Liver (tissue), 9 donors: ENCODE data around the gene TRIM33. TPM values are rescaled to one million over a fixed set of nuclear protein-coding genes. Genes with fewer than 3 reads are reported as not detected.

ENCODE experiments used
- DNase-seq: peaks from one replicate; pipeline ENCODE4 v3.0.0-alpha.2; 2017; ENCODE audit warnings: low spot score
- H3K27ac ChIP-seq, 2 donors: one replicate each; pipeline ENCODE4 v1.7.0; 2013; ENCODE audit warnings: inconsistent platforms in 2 of 2, low read length in 2 of 2, control low read depth in 1 of 2, low read depth in 1 of 2, mild to moderate bottlenecking in 1 of 2
- H3K27me3 ChIP-seq, 4 donors: one replicate each; pipeline versions ENCODE4 v1.6.1 to v1.7.0; 2013; ENCODE audit warnings: low read length in 3 of 4, inconsistent platforms in 1 of 4, mild to moderate bottlenecking in 1 of 4, moderate library complexity in 1 of 4; ENCODE audit not compliant: control insufficient read depth in 4 of 4, insufficient read depth in 4 of 4
- H3K36me3 ChIP-seq, 4 donors: one replicate each; pipeline versions ENCODE4 v1.6.1 to v1.7.0; 2013; ENCODE audit warnings: low read length in 3 of 4, mild to moderate bottlenecking in 3 of 4, low read depth in 1 of 4, moderate library complexity in 1 of 4; ENCODE audit not compliant: control insufficient read depth in 4 of 4, insufficient read depth in 3 of 4
- H3K4me1 ChIP-seq, 4 donors: one replicate each; pipeline versions ENCODE4 v1.6.1 to v1.7.0; 2013; ENCODE audit warnings: low read length in 3 of 4, mild to moderate bottlenecking in 3 of 4, moderate library complexity in 1 of 4; ENCODE audit not compliant: control insufficient read depth in 4 of 4, insufficient read depth in 4 of 4
- H3K4me3 ChIP-seq, 3 donors: one replicate each; pipeline versions ENCODE4 v1.6.1 to v1.7.0; 2013; ENCODE audit warnings: low read length in 3 of 3, control low read depth in 1 of 3, low read depth in 1 of 3, mild to moderate bottlenecking in 1 of 3
- H3K9ac ChIP-seq, 2 donors: one replicate each; pipeline ENCODE4 v1.7.0; 2013; ENCODE audit warnings: low read length in 2 of 2, mild to moderate bottlenecking in 2 of 2, moderate library complexity in 2 of 2, control low read depth in 1 of 2, low read depth in 1 of 2
- H3K9me3 ChIP-seq, 4 donors: one replicate each; pipeline versions ENCODE4 v1.6.1 to v1.7.0; 2013; ENCODE audit warnings: low read length in 3 of 4; ENCODE audit not compliant: control insufficient read depth in 4 of 4
- EGR1 ChIP-seq, 2 donors: IDR thresholded peaks; 2 replicates each; pipeline ENCODE4 v1.6.1; 2016 to 2018; ENCODE audit warnings: antibody characterized with exemption in 2 of 2, low read depth in 2 of 2
- FOXA1 ChIP-seq: IDR thresholded peaks from 2 replicates; pipeline ENCODE4 v1.6.1; 2016; ENCODE audit warnings: antibody characterized with exemption
- FOXA2 ChIP-seq: IDR thresholded peaks from 2 replicates; pipeline ENCODE4 v1.6.1; 2016; ENCODE audit warnings: antibody characterized with exemption
- GABPA ChIP-seq, 2 donors: IDR thresholded peaks in 1 of 2; conservative IDR thresholded peaks in 1 of 2; 2 replicates each; pipeline ENCODE4 v1.6.1; 2016; ENCODE audit warnings: antibody characterized with exemption in 2 of 2, mild to moderate bottlenecking in 1 of 2, moderate library complexity in 1 of 2
- HNF4A ChIP-seq, 2 donors: conservative IDR thresholded peaks; 2 replicates each; pipeline ENCODE4 v1.6.1; 2016; ENCODE audit warnings: antibody characterized with exemption in 2 of 2, mild to moderate bottlenecking in 2 of 2
- HNF4G ChIP-seq: IDR thresholded peaks from 2 replicates; pipeline ENCODE4 v1.6.1; 2016; ENCODE audit warnings: antibody characterized with exemption
- JUND ChIP-seq, 2 donors: IDR thresholded peaks; 2 replicates each; pipeline ENCODE4 v1.6.1; 2016; ENCODE audit warnings: antibody characterized with exemption in 2 of 2
- NR2F2 ChIP-seq: IDR thresholded peaks from 2 replicates; pipeline ENCODE4 v1.6.1; 2016; ENCODE audit warnings: antibody characterized with exemption
- RAD21 ChIP-seq, 2 donors: IDR thresholded peaks; 2 replicates each; pipeline ENCODE4 v1.6.1; 2016; ENCODE audit warnings: antibody characterized with exemption in 2 of 2, mild to moderate bottlenecking in 2 of 2
- RXRA ChIP-seq, 2 donors: IDR thresholded peaks; 2 replicates each; pipeline ENCODE4 v1.6.1; 2017 to 2018; ENCODE audit warnings: antibody characterized with exemption in 2 of 2, mild to moderate bottlenecking in 1 of 2
- SP1 ChIP-seq: IDR thresholded peaks from 2 replicates; pipeline ENCODE4 v1.6.1; 2018; ENCODE audit warnings: antibody characterized with exemption, mild to moderate bottlenecking
- TAF1 ChIP-seq: conservative IDR thresholded peaks from 2 replicates; pipeline ENCODE4 v1.6.1; 2016; ENCODE audit warnings: antibody characterized with exemption, mild to moderate bottlenecking
- YY1 ChIP-seq: IDR thresholded peaks from 2 replicates; pipeline ENCODE4 v1.6.1; 2016; ENCODE audit warnings: antibody characterized with exemption, mild to moderate bottlenecking
- WGBS: extraction: QIAGEN DNeasy Blood & Tissue Kit; methylation state at CpG from one replicate; pipeline ENCODE4 v1.1.7; 2013; 5-methylcytosine and 5-hydroxymethylcytosine counted together
- polyA plus RNA-seq, 2 donors: library from polyadenylated mRNA; stranded (reverse) in 1 of 2; unstranded in 1 of 2; fragments of 200-250 nt in 1 of 2; fragments of >200 nt in 1 of 2; fragmentation: Nextera tagmentation in 1 of 2; extraction: Ambion mirVana in 1 of 2; gene quantifications; one replicate each; pipeline versions ENCODE4 v1.2.1 to v1.2.3, GENCODE V29; 2013 to 2015
- total RNA-seq, 2 donors: library from RNA; depleted of rRNA; stranded (reverse); fragments of >200 nt; gene quantifications; one replicate each; pipeline ENCODE4 v1.2.3, GENCODE V29; 2014
- TF ChIP-seq, protein P1 (sequence below): IDR thresholded peaks from 2 replicates; pipeline ENCODE4 v1.6.1; 2016; ENCODE audit warnings: antibody characterized with exemption
- TF ChIP-seq, protein P2 (sequence below): IDR thresholded peaks from 2 replicates; pipeline ENCODE4 v1.6.1; 2016; ENCODE audit warnings: antibody characterized with exemption
- TF ChIP-seq, protein P3 (sequence below): IDR thresholded peaks from 2 replicates; pipeline ENCODE4 v1.6.1; 2016; ENCODE audit warnings: antibody characterized with exemption, mild to moderate bottlenecking
- TF ChIP-seq, protein P4 (sequence below): fragments of 150-350 bp; IDR thresholded peaks from 2 replicates; pipeline ENCODE4 v1.5.1; 2017; ENCODE audit warnings: improper control_type of control experiment, low read depth, low read length; ENCODE audit not compliant: missing input control
- TF ChIP-seq, protein P5 (sequence below): IDR thresholded peaks from 2 replicates; pipeline ENCODE4 v1.6.1; 2016; ENCODE audit warnings: antibody characterized with exemption
- donor health status: healthy.
- donor health status: healthy.
- donor health status: healthy.
- donor health status: healthy.
- donor health status: healthy.

The TRIM33 gene
- total and polyA plus RNA-seq, 4 donors = 4.5 to 30.5 (median 16.6) TPM

DNA sequence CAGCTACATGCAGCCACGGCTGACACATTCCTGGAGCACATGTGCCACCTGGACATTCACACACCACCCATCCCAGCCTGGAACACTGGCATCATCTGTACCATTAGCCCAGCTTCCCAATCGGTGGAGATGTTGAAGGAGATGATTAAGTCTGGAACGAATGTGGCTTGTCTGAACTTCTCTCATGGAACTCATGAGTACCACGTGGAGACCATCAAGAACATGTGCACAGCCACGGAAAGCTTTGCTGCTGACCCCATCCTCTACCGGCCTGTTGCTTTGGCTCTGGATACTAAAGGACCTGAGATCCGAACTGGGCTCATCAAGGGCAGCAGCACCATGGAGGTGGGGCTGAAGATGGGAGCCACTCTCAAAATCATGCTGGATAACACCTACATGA, 25.0 kb upstream of the TRIM33 start:
- no peaks in the 10 kb centered on the region for H3K27me3 ChIP-seq
- H3K9me3 ChIP-seq = no peaks in the 10 kb centered on the region
- no peaks in the 10 kb centered on the region for H3K36me3 ChIP-seq
- H3K9ac ChIP-seq = no peak overlapping the region
- TF ChIP-seq YY1 = no peak
- no peak for TF ChIP-seq RXRA (IDR thresholded peaks at IDR 0.05)
- TF ChIP-seq HNF4A (conservative IDR thresholded peaks at IDR 0.05) = no peak
- no peak for TF ChIP-seq RAD21 (IDR thresholded peaks at IDR 0.05)
- no peak for TF ChIP-seq FOXA2
- TF ChIP-seq, protein P1, sequence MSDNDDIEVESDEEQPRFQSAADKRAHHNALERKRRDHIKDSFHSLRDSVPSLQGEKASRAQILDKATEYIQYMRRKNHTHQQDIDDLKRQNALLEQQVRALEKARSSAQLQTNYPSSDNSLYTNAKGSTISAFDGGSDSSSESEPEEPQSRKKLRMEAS = no peak
- TF ChIP-seq FOXA1 = no peak
- no peak for TF ChIP-seq SP1
- no peak for TF ChIP-seq EGR1 (IDR thresholded peaks at IDR 0.05; ENCODE audit: low read depth in 2 of 2)
- no peak for TF ChIP-seq TAF1
- TF ChIP-seq GABPA (IDR thresholded peaks at IDR 0.05 in 1 of 2, conservative IDR thresholded peaks at IDR 0.05 in 1 of 2) = no peak
- no peak for TF ChIP-seq JUND (IDR thresholded peaks at IDR 0.05)
- no peak for TF ChIP-seq HNF4G
- no peak for TF ChIP-seq NR2F2
- TF ChIP-seq, protein P2, sequence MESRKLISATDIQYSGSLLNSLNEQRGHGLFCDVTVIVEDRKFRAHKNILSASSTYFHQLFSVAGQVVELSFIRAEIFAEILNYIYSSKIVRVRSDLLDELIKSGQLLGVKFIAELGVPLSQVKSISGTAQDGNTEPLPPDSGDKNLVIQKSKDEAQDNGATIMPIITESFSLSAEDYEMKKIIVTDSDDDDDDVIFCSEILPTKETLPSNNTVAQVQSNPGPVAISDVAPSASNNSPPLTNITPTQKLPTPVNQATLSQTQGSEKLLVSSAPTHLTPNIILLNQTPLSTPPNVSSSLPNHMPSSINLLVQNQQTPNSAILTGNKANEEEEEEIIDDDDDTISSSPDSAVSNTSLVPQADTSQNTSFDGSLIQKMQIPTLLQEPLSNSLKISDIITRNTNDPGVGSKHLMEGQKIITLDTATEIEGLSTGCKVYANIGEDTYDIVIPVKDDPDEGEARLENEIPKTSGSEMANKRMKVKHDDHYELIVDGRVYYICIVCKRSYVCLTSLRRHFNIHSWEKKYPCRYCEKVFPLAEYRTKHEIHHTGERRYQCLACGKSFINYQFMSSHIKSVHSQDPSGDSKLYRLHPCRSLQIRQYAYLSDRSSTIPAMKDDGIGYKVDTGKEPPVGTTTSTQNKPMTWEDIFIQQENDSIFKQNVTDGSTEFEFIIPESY = no peak
- TF ChIP-seq, protein P3, sequence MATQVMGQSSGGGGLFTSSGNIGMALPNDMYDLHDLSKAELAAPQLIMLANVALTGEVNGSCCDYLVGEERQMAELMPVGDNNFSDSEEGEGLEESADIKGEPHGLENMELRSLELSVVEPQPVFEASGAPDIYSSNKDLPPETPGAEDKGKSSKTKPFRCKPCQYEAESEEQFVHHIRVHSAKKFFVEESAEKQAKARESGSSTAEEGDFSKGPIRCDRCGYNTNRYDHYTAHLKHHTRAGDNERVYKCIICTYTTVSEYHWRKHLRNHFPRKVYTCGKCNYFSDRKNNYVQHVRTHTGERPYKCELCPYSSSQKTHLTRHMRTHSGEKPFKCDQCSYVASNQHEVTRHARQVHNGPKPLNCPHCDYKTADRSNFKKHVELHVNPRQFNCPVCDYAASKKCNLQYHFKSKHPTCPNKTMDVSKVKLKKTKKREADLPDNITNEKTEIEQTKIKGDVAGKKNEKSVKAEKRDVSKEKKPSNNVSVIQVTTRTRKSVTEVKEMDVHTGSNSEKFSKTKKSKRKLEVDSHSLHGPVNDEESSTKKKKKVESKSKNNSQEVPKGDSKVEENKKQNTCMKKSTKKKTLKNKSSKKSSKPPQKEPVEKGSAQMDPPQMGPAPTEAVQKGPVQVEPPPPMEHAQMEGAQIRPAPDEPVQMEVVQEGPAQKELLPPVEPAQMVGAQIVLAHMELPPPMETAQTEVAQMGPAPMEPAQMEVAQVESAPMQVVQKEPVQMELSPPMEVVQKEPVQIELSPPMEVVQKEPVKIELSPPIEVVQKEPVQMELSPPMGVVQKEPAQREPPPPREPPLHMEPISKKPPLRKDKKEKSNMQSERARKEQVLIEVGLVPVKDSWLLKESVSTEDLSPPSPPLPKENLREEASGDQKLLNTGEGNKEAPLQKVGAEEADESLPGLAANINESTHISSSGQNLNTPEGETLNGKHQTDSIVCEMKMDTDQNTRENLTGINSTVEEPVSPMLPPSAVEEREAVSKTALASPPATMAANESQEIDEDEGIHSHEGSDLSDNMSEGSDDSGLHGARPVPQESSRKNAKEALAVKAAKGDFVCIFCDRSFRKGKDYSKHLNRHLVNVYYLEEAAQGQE = no peak
- TF ChIP-seq, protein P4, sequence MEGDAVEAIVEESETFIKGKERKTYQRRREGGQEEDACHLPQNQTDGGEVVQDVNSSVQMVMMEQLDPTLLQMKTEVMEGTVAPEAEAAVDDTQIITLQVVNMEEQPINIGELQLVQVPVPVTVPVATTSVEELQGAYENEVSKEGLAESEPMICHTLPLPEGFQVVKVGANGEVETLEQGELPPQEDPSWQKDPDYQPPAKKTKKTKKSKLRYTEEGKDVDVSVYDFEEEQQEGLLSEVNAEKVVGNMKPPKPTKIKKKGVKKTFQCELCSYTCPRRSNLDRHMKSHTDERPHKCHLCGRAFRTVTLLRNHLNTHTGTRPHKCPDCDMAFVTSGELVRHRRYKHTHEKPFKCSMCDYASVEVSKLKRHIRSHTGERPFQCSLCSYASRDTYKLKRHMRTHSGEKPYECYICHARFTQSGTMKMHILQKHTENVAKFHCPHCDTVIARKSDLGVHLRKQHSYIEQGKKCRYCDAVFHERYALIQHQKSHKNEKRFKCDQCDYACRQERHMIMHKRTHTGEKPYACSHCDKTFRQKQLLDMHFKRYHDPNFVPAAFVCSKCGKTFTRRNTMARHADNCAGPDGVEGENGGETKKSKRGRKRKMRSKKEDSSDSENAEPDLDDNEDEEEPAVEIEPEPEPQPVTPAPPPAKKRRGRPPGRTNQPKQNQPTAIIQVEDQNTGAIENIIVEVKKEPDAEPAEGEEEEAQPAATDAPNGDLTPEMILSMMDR = no peak
- TF ChIP-seq, protein P5, sequence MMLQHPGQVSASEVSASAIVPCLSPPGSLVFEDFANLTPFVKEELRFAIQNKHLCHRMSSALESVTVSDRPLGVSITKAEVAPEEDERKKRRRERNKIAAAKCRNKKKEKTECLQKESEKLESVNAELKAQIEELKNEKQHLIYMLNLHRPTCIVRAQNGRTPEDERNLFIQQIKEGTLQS = no peak
- DNase-seq = no peak
- WGBS = 92% methylated on average over 7 of the region's 7 CpGs
- H3K4me1 ChIP-seq = no peaks in the 10 kb centered on the region
- no peak overlapping the region for H3K27ac ChIP-seq
- H3K4me3 ChIP-seq = no peak overlapping the region
